Activated T-cell treated with anti-CD3 and anti-CD28 coated beads, Interleukin-2, amount 50 U/mL, for 4 hours (primary cell): ENCODE results near the gene PDZD2. TPM values are rescaled to one million over a fixed set of nuclear protein-coding genes. Genes with fewer than 3 reads are reported as not detected.
A peak's percentile ranks its signal among the peaks of the same experiment; 100 is the strongest.
"Not testable (repeated sequence)": the region's sequence is repeated elsewhere in the genome, so short reads cannot be mapped to it uniquely, and the experiment has no call there.

Source experiments
- ATAC-seq, 2 donors: fragments of 200-7000 bp; cut with Tn5 transposase; one replicate each; pipeline ENCODE4 v1.10.0; 2021
- DNase-seq: peaks from one replicate; pipeline ENCODE4 v3.0.0-alpha.2; 2020
- H3K27me3 Mint-ChIP-seq: one replicate; pipeline ENCODE4 v1.8.0; 2021; ENCODE audit warnings: low read depth, mixed read lengths
- H3K36me3 Mint-ChIP-seq: one replicate; pipeline ENCODE4 v1.8.0; 2022; ENCODE audit warnings: mixed read lengths; ENCODE audit not compliant: insufficient read depth
- H3K4me1 Mint-ChIP-seq: one replicate; pipeline ENCODE4 v1.8.0; 2021; ENCODE audit warnings: low read depth, mixed read lengths
- H3K4me3 Mint-ChIP-seq: one replicate; pipeline ENCODE4 v1.8.0; 2021; ENCODE audit warnings: mild to moderate bottlenecking, moderate library complexity, mixed read lengths
- H3K9me3 Mint-ChIP-seq: one replicate; pipeline ENCODE4 v1.8.0; 2021; ENCODE audit warnings: mixed read lengths
- total RNA-seq, 3 donors: library from RNA; stranded (reverse); gene quantifications; one replicate each; pipeline ENCODE4 v1.2.1, GENCODE V29; 2021

Gene PDZD2
- total RNA-seq, 3 donors from 2014 or later: 0.03 to 0.24 (median 0.05) TPM

GRCh38 chr5:32099486-32100035, 460.6 kb downstream of the PDZD2 start:
- ATAC-seq: no peak
- peaks cover 22% of the 10 kb centered on the region for H3K36me3 Mint-ChIP-seq
- no peaks in the 10 kb centered on the region for H3K4me1 Mint-ChIP-seq
- no peak for DNase-seq
- no peaks in the 10 kb centered on the region for H3K27me3 Mint-ChIP-seq
- H3K4me3 Mint-ChIP-seq: no peak overlapping the region
- H3K9me3 Mint-ChIP-seq: no peaks in the 10 kb centered on the region

- ATAC-seq: no peak
- H3K4me3 Mint-ChIP-seq: no peak overlapping the region
- H3K4me1 Mint-ChIP-seq: no peaks in the 10 kb centered on the region
- no peak for DNase-seq
- no peaks in the 10 kb centered on the region for H3K9me3 Mint-ChIP-seq
- no peaks in the 10 kb centered on the region for H3K27me3 Mint-ChIP-seq
- H3K36me3 Mint-ChIP-seq: peaks cover 22% of the 10 kb centered on the region
Measured at GRCh38 chr5:32100230-32100629, 461.3 kb downstream of the PDZD2 start.

GRCh38 chr5:32100691-32101302, 461.9 kb downstream of the PDZD2 start:
- no peaks in the 10 kb centered on the region for H3K4me1 Mint-ChIP-seq
- peaks cover 24% of the 10 kb centered on the region for H3K36me3 Mint-ChIP-seq
- no peaks in the 10 kb centered on the region for H3K27me3 Mint-ChIP-seq
- no peaks in the 10 kb centered on the region for H3K9me3 Mint-ChIP-seq
- DNase-seq: no peak
- H3K4me3 Mint-ChIP-seq: no peak overlapping the region
- no peak for ATAC-seq

GRCh38 chr5:32102254-32102986, 463.5 kb downstream of the PDZD2 start:
- ATAC-seq (no peak), DNase-seq (no peak)
- Mint-ChIP-seq H3K4me1 (no peaks in the 10 kb centered on the region), H3K27me3 (no peaks in the 10 kb centered on the region), H3K4me3 (no peak overlapping the region), H3K9me3 (no peaks in the 10 kb centered on the region), H3K36me3 (peaks cover 24% of the 10 kb centered on the region)

- Mint-ChIP-seq H3K27me3 (no peaks in the 10 kb centered on the region), H3K4me1 (no peaks in the 10 kb centered on the region), H3K9me3 (no peaks in the 10 kb centered on the region), H3K4me3 (no peak overlapping the region), H3K36me3 (peaks cover 26% of the 10 kb centered on the region)
- no peak for ATAC-seq
- no peak for DNase-seq
Measured at GRCh38 chr5:32103521-32103920, 464.6 kb downstream of the PDZD2 start.

GRCh38 chr5:32107291-32107690, 468.4 kb downstream of the PDZD2 start:
- no peaks in the 10 kb centered on the region for H3K4me1 Mint-ChIP-seq
- H3K36me3 Mint-ChIP-seq: peaks cover 30% of the 10 kb centered on the region
- no peak for ATAC-seq
- DNase-seq: no peak
- no peaks in the 10 kb centered on the region for H3K27me3 Mint-ChIP-seq
- H3K9me3 Mint-ChIP-seq: no peaks in the 10 kb centered on the region
- no peak overlapping the region for H3K4me3 Mint-ChIP-seq

GRCh38 chr5:32108167-32108566, 469.2 kb downstream of the PDZD2 start:
- Mint-ChIP-seq H3K36me3 (peaks cover 29% of the 10 kb centered on the region), H3K4me1 (no peaks in the 10 kb centered on the region), H3K27me3 (no peaks in the 10 kb centered on the region), H3K4me3 (no peak overlapping the region), H3K9me3 (no peaks in the 10 kb centered on the region)
- no peak for ATAC-seq
- no peak for DNase-seq

- no peaks in the 10 kb centered on the region for H3K4me1 Mint-ChIP-seq
- no peak overlapping the region for H3K4me3 Mint-ChIP-seq
- no peaks in the 10 kb centered on the region for H3K9me3 Mint-ChIP-seq
- DNase-seq (no peak), ATAC-seq (no peak)
- H3K27me3 Mint-ChIP-seq: no peaks in the 10 kb centered on the region
- H3K36me3 Mint-ChIP-seq: peaks cover 25% of the 10 kb centered on the region
Measured at GRCh38 chr5:32109236-32109635, 470.3 kb downstream of the PDZD2 start.

- peaks cover 2% of the 10 kb centered on the region for H3K4me1 Mint-ChIP-seq
- no peak overlapping the region for H3K4me3 Mint-ChIP-seq
- H3K36me3 Mint-ChIP-seq: peaks cover 25% of the 10 kb centered on the region
- DNase-seq: no peak
- no peaks in the 10 kb centered on the region for H3K27me3 Mint-ChIP-seq
- no peaks in the 10 kb centered on the region for H3K9me3 Mint-ChIP-seq
- no peak for ATAC-seq
Measured at GRCh38 chr5:32110111-32110696, 471.3 kb downstream of the PDZD2 start.

GRCh38 chr5:32115985-32116384, 477.1 kb downstream of the PDZD2 start:
- Mint-ChIP-seq H3K4me1 (peaks cover 30% of the 10 kb centered on the region), H3K4me3 (no peak overlapping the region), H3K36me3 (peaks cover 30% of the 10 kb centered on the region), H3K9me3 (no peaks in the 10 kb centered on the region), H3K27me3 (no peaks in the 10 kb centered on the region)
- DNase-seq (no peak), ATAC-seq (no peak)

GRCh38 chr5:32116574-32117313, 477.8 kb downstream of the PDZD2 start:
- peaks cover 30% of the 10 kb centered on the region for H3K36me3 Mint-ChIP-seq
- no peak for DNase-seq
- H3K27me3 Mint-ChIP-seq: no peaks in the 10 kb centered on the region
- ATAC-seq: no peak
- H3K4me1 Mint-ChIP-seq: peaks cover 34% of the 10 kb centered on the region
- no peaks in the 10 kb centered on the region for H3K9me3 Mint-ChIP-seq
- peak overlapping the region; percentile 33 for H3K4me3 Mint-ChIP-seq

- ATAC-seq, H3K4me3 Mint-ChIP-seq, DNase-seq, H3K27me3 Mint-ChIP-seq, H3K9me3 Mint-ChIP-seq: not testable (repeated sequence)
- Mint-ChIP-seq H3K36me3 (peaks cover 33% of the 10 kb centered on the region), H3K4me1 (peaks cover 43% of the 10 kb centered on the region)
Measured at GRCh38 chr5:32118922-32119321, 480.0 kb downstream of the PDZD2 start.

- no peak overlapping the region for H3K4me3 Mint-ChIP-seq
- H3K27me3 Mint-ChIP-seq: no peaks in the 10 kb centered on the region
- H3K4me1 Mint-ChIP-seq: peaks cover 21% of the 10 kb centered on the region
- peaks cover 40% of the 10 kb centered on the region for H3K36me3 Mint-ChIP-seq
- H3K9me3 Mint-ChIP-seq: no peaks in the 10 kb centered on the region
- DNase-seq (no peak), ATAC-seq (no peak)
Measured at GRCh38 chr5:32123058-32123805, 484.3 kb downstream of the PDZD2 start.
